Ureter (tissue), 1 donor: ENCODE results near the gene ARHGAP26. TPM values are rescaled to one million over a fixed set of nuclear protein-coding genes. Genes with fewer than 3 reads are reported as not detected.

Source experiments
- DNase-seq: peaks from one replicate; pipeline ENCODE4 v3.0.0-alpha.2; 2020; ENCODE audit warnings: low spot score
- total RNA-seq: library from RNA; stranded (reverse); gene quantifications from one replicate; pipeline ENCODE4 v1.2.4, GENCODE V29; 2023
- donor health status: DM: yes; HTN: yes; CAD: no.

Gene ARHGAP26
- total RNA-seq, 1 donor from 2014 or later, result 46.9 TPM

DNA sequence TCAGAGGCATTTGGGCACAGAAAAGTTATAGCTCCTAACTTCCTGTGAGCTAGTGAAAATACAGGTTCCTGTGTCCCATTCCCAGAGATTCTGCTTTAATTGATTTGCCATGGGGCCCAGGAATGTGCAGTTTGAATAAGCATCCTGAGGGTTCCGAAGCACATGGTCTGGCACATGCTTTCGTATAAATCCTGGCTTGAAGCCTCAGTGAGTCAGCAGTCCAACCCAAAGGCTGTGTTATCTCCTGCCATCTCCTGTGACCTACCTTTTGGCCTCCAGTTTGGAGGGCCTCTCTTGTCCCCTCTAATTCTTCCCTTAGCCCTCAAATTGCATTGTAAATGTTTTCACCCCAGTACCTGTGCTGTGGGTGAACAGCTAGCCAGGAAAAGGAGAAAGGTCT, 449.5 kb downstream of the ARHGAP26 start:
- no peak for DNase-seq

- DNase-seq, result no peak
Observed at GRCh38 chr5:143220748-143221251, 450.6 kb downstream of the ARHGAP26 start.

GRCh38 chr5:143222287-143223231, 452.4 kb downstream of the ARHGAP26 start:
- no peak for DNase-seq

GRCh38 chr5:143224672-143225071, 454.5 kb downstream of the ARHGAP26 start:
- DNase-seq, result no peak

- DNase-seq, result no peak
Observed at GRCh38 chr5:143225511-143225910, 455.3 kb downstream of the ARHGAP26 start.

DNA sequence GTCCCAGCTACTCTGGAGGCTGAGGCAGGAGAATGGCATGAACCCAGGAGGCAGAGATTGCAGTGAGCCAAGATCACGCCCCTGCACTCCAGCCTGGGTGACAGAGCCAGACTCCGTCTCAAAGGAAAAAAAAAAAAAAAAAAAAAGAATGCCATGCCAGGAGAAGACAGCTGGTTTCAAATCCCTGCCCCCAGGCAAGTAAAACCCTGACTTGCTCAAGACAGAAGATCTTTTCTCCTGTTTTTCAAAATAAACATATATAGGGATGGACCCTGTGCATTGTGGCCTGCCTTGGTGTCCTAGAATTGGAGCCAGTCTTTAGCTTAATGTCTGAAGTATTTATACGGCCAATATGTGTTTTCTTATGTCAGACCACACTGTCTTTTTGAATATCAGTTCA, 456.2 kb downstream of the ARHGAP26 start:
- no peak for DNase-seq

GRCh38 chr5:143226872-143227271, 456.7 kb downstream of the ARHGAP26 start:
- DNase-seq, result no peak

DNA sequence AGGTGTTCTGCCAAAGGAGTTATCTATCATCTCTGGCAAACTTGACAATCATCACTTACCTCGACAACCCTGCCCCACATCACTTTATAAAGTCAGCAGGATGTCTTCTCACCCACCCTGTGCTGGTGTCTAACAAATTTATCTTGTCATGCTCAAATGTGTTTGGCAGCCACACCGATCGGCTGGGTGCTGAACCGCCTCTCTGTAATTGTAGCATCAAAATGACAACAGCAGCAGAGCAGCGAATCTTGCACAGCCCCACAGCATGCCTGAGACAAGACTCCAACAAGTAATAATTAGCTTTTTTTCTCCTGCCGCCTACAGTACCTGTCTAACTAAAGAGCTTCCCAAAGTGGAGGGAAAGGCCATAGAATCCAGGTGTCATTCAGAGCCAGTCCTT, 457.1 kb downstream of the ARHGAP26 start:
- no peak for DNase-seq

DNA sequence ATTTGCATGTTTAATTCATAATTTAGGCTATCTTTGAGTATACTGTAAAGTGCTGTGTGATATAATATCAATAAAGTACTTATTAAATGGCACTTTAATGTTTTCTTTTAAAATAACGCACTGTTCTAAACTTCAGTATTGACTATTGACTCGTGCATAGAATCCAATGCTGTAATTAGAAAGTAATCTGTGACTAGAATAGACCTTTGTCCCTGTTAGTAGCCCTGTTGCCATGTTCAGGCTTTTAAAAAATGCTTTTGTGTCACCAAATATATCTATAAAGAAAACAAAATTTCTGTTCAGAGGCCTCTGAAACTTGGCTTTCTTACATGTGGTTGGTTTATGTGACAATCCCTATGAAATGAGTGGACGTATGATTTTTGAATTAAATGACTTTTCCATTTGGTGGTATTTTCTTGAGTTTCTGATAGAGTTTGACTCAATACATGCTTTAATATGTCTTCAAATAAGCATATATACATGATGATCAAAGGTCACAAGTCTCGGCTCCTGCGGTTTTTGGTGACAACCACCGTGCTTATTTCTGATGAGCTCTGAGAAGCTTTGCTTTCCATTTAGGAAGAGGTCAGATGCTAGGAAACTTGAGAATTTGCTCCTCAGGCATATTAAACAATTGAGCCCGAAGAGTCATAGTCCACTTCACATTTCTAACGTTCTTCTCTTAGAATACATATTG, 458.6 kb downstream of the ARHGAP26 start:
- DNase-seq, result no peak

DNA sequence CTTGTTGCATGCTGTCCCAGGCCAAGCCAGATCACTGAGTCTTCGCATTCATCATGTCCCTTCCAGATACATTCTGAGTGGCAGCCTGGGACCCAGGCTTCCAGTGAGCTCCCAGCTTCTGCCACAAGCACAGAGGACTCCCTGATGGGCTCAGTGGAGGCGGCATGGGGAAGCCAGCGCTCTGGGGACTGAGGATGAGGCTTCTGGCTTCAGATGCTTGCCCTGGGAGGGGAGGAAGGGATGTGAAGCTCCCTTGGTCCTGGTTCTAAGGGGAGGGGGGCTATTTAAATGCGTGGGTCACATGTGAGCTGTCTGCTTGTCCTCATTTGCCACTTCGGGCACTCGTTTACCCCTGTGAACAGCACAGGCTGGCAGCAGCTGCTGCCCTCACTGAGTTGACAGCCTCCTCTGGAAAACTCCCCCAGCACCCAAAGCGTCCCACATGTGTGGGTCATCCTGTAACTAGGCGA, 459.3 kb downstream of the ARHGAP26 start:
- no peak for DNase-seq

DNA sequence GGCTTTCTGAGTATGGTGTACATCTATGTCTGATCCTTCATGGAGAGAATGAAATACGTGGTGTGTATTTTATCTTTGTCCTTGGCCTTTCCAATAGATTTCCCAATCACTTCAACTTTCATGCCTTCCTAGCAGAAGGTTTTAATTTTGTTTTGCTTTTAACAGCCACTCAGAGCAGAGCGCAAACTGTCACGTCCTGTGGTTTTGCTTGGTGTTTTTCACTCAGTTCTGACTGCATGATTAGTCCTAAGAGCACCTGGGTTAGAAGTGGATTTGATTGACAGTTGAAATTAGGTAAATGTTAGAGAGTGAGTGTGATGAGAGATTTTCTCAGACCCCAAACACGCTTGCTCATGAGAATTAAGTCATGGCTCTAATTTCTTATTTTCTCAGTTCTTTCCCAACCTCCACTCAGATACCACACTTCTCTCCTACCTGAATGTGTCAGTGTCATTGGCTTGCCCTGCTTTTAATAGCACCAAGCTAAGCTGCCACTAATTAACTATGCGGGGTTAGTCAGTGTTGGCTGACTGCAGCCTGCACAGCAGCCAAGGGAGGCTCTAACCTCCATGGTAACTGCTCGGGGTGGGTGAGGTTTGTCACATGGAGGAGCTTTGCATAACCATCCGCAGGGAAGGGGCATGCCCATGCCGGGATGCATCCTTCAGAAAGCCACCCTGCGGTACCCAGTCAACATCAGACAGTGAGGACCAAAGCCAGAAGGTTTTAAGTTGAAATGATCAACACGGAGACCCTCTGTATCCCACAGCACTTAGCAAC, 459.9 kb downstream of the ARHGAP26 start:
- no peak for DNase-seq

DNA sequence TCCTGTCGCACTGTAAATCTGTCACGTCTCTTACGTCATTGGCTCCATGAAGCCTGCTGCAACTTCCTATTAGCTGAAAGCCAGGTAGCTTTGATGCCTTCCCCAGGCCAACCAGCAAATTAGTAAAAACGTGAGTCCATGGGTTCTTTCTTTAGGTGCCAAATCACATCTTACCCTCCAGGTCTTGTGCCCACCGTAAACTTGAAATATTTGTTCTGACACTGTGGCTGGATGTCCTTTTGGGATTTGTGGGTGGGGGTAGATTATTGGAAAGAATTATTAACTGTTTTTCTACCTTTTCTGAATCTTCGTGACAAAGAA, 460.5 kb downstream of the ARHGAP26 start:
- no peak for DNase-seq

DNA sequence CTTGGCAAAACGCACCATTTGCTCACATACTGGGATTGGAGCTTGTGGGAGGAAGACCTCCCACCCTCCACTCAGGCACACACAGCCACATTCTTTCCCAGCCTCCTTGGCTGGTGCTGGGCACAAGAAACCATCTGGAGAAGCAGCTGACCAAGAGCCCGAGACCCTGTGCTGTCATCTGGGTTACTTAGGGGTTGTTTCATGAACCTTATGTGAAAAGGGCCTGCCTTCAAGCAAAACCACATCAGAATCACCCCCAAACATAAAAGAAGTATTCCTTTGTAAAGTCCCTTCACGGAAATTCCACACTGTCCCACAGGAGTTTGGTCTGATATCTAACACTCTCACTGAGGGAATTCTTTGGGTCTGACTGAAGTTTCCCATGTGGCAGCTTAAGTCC, 461.2 kb downstream of the ARHGAP26 start:
- no peak for DNase-seq

DNA sequence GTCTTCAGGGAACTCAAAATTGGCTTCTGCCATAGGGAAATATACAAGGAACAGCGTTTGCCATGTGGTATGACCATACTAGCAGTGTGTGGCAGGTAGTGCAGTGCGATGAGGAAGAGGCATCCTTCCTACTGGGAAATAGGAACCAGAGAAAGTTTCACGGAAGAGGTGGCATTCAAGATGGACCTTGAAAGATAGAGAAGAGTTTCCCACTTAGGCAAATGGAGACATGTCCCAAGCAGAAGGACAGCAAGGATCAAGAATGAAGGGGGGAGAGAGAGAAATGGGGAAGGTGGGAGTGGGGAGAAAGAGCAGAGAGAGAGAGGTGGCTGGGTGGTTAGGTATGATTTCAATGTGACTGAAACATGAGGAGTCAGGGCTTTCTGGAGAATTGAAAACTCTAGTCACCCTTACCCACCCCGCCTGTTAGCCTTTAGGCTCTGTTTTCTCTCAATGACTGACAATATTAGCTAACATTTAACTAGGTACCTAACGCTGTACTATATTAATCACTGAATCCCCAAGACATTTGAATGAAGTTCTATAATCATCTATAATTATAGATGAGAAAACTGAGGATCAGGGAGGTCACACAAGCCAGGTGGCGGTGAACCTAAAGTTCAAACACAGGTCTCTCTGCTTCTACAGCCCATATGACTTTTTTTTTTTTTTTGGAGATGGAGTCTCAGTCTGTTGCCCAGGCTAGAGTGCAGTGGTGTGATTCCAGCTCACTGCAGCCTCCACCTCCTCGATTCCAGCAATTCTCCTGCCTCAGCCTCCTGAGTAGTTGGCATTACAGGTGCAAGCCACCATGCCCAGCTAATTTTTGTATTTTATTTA, 462.0 kb downstream of the ARHGAP26 start:
- DNase-seq, result no peak

GRCh38 chr5:143233031-143233430, 462.9 kb downstream of the ARHGAP26 start:
- DNase-seq, result no peak

- DNase-seq, result no peak
Observed at GRCh38 chr5:143234162-143234842, 464.1 kb downstream of the ARHGAP26 start.

DNA sequence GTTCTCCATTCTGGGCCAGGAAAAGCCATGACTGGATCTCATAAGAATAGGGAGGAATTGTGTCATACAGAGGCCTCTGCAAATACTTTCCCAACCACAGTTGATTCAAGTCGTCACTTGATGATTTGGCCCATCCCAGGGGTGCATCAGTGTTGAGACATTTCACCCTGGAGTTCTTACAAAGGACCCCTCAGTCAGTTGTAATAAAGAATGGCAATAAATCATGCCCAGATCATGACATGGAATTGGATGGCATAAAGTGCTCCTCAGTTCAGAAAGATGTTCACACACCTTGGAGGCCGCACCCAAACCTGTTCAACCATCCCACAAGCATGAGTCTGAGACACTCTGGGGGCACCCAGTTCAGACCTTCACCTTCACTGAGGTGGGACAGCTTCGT, 465.2 kb downstream of the ARHGAP26 start:
- no peak for DNase-seq

GRCh38 chr5:143236682-143237081, 466.5 kb downstream of the ARHGAP26 start:
- no peak for DNase-seq

- DNase-seq, result no peak
Observed at GRCh38 chr5:143237664-143238063, 467.5 kb downstream of the ARHGAP26 start.

DNA sequence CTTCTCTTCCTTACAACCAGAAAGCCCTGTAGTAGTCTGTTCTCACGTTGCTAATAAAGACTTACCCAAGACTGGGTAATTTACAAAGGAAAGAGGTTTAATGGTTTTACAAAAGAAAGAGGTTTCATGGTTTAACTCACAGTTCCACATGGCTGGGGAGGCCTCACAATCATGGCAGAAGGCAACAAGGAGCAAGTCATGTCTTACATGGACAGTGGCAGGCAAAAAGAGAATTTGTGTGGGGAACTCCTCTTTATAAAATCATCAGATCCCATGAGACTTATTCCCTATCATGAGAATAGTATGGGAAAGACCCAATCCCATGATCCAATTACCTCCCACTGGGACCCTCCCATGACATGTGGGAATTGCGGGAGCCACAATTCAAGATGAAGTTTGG, 468.4 kb downstream of the ARHGAP26 start:
- no peak for DNase-seq
